OCI-LY3 (cell line): ENCODE data around the gene WASHC3.

ENCODE experiments used
- H2AFZ ChIP-seq: fragments of 200-600, 300-600 bp; shearing (Covaris generic); 2 replicates; pipeline ENCODE4 v1.6.0; 2014; ENCODE audit warnings: antibody characterized with exemption, low read depth, low read length
- H3K27ac ChIP-seq: fragments of 200-600, 300-600 bp; sonication (generic); 2 replicates; pipeline ENCODE4 v1.5.1; 2014; ENCODE audit warnings: mild to moderate bottlenecking, low read length, moderate library complexity, mixed read lengths
- H3K27me3 ChIP-seq: fragments of 200-600, 300-600 bp; sonication (generic); 2 replicates; pipeline ENCODE4 v1.6.1; 2014; ENCODE audit warnings: low read depth, low read length, mixed read lengths
- H3K36me3 ChIP-seq: fragments of 200-600, 300-600 bp; sonication (generic); replicated peaks from 2 replicates; pipeline ENCODE3; 2014; ENCODE audit warnings: low read depth, low read length, mixed read lengths
- H3K4me1 ChIP-seq: fragments of 300-600, 200-600 bp; sonication (generic); 2 replicates; pipeline ENCODE4 v1.6.1; 2014; ENCODE audit warnings: low read length, mixed read lengths
- H3K4me2 ChIP-seq: fragments of 200-600, 300-600 bp; sonication (generic); 2 replicates; pipeline ENCODE4 v1.6.1; 2014; ENCODE audit warnings: low read length, mixed read lengths
- H3K4me3 ChIP-seq: fragments of 300-600, 200-600 bp; sonication (generic); 2 replicates; pipeline ENCODE4 v1.5.1; 2014; ENCODE audit warnings: antibody characterized with exemption, mild to moderate bottlenecking, low read length, moderate library complexity
- H3K79me2 ChIP-seq: fragments of 300-600, 200-600 bp; shearing (Covaris generic); 2 replicates; pipeline ENCODE4 v1.6.1; 2014; ENCODE audit warnings: mild to moderate bottlenecking, low read length, mixed read lengths
- H3K9ac ChIP-seq: fragments of 300-600, 200-600 bp; shearing (Covaris generic); 2 replicates; pipeline ENCODE4 v1.6.0; 2014; ENCODE audit warnings: mild to moderate bottlenecking, low read length, moderate library complexity
- H3K9me3 ChIP-seq: fragments of 200-600, 300-600 bp; shearing (Covaris generic); 2 replicates; pipeline ENCODE4 v1.6.1; 2014; ENCODE audit warnings: low read length, mixed read lengths; ENCODE audit not compliant: insufficient read depth
- H4K20me1 ChIP-seq: fragments of 200-600, 300-600 bp; sonication (generic); 2 replicates; pipeline ENCODE4 v1.6.1; 2016; ENCODE audit warnings: low read length, mixed read lengths; ENCODE audit not compliant: insufficient read depth
- EZH2phosphoT487 ChIP-seq: fragments of 200-600 bp; shearing (Covaris generic); IDR thresholded peaks from 2 replicates; pipeline ENCODE4 v1.6.1; 2018; ENCODE audit warnings: antibody characterized with exemption, mixed run types, low read depth

The WASHC3 gene

GRCh38 chr12:101963697-101964096, 98.1 kb downstream of the WASHC3 start:
- peaks cover 17% of the 10 kb centered on the region for H4K20me1 ChIP-seq
- no peak for TF ChIP-seq EZH2phosphoT487
- H3K27me3 ChIP-seq: no peaks in the 10 kb centered on the region
- peaks cover 3% of the 10 kb centered on the region; the same call in 1 of the 2 replicates for H3K4me1 ChIP-seq
- no peak overlapping the region for H2AFZ ChIP-seq
- 0 out of 2 replicates have a peak, but pooled peaks cover 2% of the 10 kb centered on the region for H3K9me3 ChIP-seq
- H3K27ac ChIP-seq: no peak overlapping the region
- H3K4me2 ChIP-seq: no peak overlapping the region
- peaks cover 6% of the 10 kb centered on the region; the same call in 1 of the 2 replicates for H3K79me2 ChIP-seq
- H3K4me3 ChIP-seq: no peak overlapping the region
- no peak overlapping the region for H3K9ac ChIP-seq
- H3K36me3 ChIP-seq: peaks cover 55% of the 10 kb centered on the region
